Measurements from ENCODE around the gene GRIK4. TPM values are rescaled to one million over a fixed set of nuclear protein-coding genes. Genes with fewer than 3 reads are reported as not detected.

Gene GRIK4
- total RNA-seq, 3 donors from 2014 or later (not counting 1 experiment from before 2014, with no cell fraction given) = 2.2 to 32.3 (median 21.9) TPM

DNA sequence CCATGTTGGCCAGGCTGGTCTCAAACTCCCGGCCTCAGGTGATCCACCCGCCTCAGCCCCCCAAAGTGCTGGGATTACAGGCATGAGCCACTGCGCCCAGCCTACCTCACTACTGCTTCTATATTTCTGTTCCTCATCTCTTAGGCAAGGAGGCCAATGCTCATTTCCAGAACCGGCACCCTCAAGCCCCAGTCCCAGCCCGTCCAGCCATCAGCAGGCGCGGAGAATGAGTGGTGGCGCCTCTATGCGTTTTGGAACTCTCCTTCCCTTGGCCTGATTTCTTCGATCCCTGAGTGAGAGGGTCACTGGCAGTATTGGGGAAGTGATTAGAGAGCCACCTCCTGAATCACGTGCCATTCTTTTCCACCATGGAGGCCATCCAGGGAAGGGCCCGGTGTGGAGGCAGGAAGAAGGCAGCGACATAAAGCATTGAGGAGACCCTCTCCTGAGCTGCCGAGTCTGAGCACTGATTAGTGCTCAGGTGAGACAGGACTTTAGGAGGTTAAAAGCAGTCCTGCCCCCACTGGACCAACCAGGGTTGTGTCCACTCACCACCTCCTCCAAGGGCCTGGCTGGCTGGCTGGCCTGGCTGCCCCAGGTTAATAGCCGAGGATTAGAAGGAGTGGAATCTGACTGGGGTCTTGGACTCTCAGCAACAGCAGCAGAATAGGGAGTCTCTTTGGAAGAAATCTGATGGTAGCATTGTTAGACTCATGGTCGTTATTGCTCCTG, 8.7 kb downstream of the GRIK4 start:
- Mint-ChIP-seq H3K4me1 (peaks cover 0 to 40% of the 10 kb centered on the region in 2 donors), H3K27me3 (ENCODE audit: low read depth in 2 of 2) (peaks cover 3 to 20% of the 10 kb centered on the region in 2 donors), H3K4me3 (no peak overlapping the region), H3K9me3 (no peaks in the 10 kb centered on the region), H3K36me3 (no peaks in the 10 kb centered on the region), H3K27ac (no peak overlapping the region)
- TF ChIP-seq, protein P1, sequence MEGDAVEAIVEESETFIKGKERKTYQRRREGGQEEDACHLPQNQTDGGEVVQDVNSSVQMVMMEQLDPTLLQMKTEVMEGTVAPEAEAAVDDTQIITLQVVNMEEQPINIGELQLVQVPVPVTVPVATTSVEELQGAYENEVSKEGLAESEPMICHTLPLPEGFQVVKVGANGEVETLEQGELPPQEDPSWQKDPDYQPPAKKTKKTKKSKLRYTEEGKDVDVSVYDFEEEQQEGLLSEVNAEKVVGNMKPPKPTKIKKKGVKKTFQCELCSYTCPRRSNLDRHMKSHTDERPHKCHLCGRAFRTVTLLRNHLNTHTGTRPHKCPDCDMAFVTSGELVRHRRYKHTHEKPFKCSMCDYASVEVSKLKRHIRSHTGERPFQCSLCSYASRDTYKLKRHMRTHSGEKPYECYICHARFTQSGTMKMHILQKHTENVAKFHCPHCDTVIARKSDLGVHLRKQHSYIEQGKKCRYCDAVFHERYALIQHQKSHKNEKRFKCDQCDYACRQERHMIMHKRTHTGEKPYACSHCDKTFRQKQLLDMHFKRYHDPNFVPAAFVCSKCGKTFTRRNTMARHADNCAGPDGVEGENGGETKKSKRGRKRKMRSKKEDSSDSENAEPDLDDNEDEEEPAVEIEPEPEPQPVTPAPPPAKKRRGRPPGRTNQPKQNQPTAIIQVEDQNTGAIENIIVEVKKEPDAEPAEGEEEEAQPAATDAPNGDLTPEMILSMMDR (IDR thresholded peaks at IDR 0.05) = no peak
- no peak overlapping the region for H3K4me3 ChIP-seq (ENCODE audit: low read length)
- intact Hi-C loops (cut with micrococcal nuclease) = no loop called here
- no peaks in the 10 kb centered on the region for H3K27me3 ChIP-seq (ENCODE audit: control insufficient read depth, insufficient read depth, low read length)
- DNase-seq (no peak), ATAC-seq (no peak)
- 91% methylated on average over 16 of the region's 16 CpGs for WGBS (ENCODE audit: insufficient coverage)
- no peaks in the 10 kb centered on the region for H3K4me1 ChIP-seq (ENCODE audit: control insufficient read depth, insufficient read depth, low read length)
- no peak overlapping the region for H3K27ac ChIP-seq (ENCODE audit: low read length)
- H3K36me3 ChIP-seq (ENCODE audit: control insufficient read depth, insufficient read depth, low read length) = no peaks in the 10 kb centered on the region
- no peaks in the 10 kb centered on the region for H3K9me3 ChIP-seq (ENCODE audit: control insufficient read depth, insufficient read depth, low read length)

DNA sequence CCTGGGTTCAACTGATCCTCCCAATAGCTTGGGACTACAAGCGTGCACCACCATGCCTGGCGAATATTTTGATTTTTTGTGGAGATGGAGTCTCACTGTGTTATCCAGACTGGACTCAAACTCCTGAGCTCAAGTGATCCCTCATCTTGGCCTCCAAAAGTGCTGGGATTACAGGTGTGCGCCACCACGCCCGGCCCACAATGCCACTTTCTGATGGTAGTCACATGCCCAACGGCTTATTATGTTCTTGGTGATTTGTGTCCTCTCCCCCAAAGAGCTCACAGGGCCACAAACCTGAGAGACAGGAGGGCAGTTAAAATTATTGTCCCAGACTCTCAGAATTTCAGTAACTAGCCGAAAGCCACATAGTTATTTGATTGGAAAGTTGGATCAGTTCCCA, 9.6 kb downstream of the GRIK4 start:
- Histone ChIP-seq H3K27me3 (ENCODE audit: control insufficient read depth, insufficient read depth, low read length) (no peaks in the 10 kb centered on the region), H3K36me3 (ENCODE audit: control insufficient read depth, insufficient read depth, low read length) (no peaks in the 10 kb centered on the region), H3K4me1 (ENCODE audit: control insufficient read depth, insufficient read depth, low read length) (no peaks in the 10 kb centered on the region), H3K4me3 (ENCODE audit: low read length) (no peak overlapping the region), H3K9me3 (ENCODE audit: control insufficient read depth, insufficient read depth, low read length) (no peaks in the 10 kb centered on the region), H3K27ac (ENCODE audit: low read length) (no peak overlapping the region)
- peaks cover 0 to 32% of the 10 kb centered on the region in 2 donors for H3K4me1 Mint-ChIP-seq
- WGBS (ENCODE audit: insufficient coverage) = 92% methylated on average over 7 of the region's 7 CpGs
- H3K27me3 Mint-ChIP-seq (ENCODE audit: low read depth in 2 of 2) = peaks cover 1 to 11% of the 10 kb centered on the region in 2 donors
- DNase-seq = no peak
- TF ChIP-seq, protein P1 (IDR thresholded peaks at IDR 0.05) = no peak
- H3K9me3 Mint-ChIP-seq = no peaks in the 10 kb centered on the region
- intact Hi-C loops (cut with micrococcal nuclease) = no loop called here
- H3K4me3 Mint-ChIP-seq = no peak overlapping the region
- no peaks in the 10 kb centered on the region for H3K36me3 Mint-ChIP-seq
- H3K27ac Mint-ChIP-seq = no peak overlapping the region
- ATAC-seq = no peak

DNA sequence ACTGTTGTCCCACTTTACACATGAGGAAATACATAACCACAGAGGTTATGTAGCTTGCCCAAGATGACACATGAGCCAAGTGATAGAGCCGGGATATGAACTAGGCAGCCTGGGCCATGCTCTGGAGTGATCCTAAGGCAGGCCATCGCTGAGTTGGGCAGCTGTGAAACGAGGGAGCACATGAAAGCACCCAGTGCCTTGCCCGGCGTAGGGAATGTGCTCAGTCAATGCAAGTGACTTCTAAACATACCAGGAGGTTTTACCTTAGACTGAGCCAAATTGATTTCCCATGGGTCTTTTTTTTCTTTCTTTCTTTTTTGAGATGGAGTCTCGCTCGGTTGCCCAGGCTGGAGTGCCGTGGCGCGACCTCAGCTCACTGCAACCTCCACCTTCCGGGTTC, 10.5 kb downstream of the GRIK4 start:
- ATAC-seq = no peak

More for the DNA sequence above, 10.5 kb downstream of the GRIK4 start:
- Mint-ChIP-seq H3K9me3 (no peaks in the 10 kb centered on the region), H3K36me3 (no peaks in the 10 kb centered on the region), H3K27ac (no peak overlapping the region), H3K4me1 (peaks cover 0 to 26% of the 10 kb centered on the region in 2 donors), H3K4me3 (no peak overlapping the region), H3K27me3 (ENCODE audit: low read depth in 2 of 2) (peaks cover 0 to 5% of the 10 kb centered on the region in 2 donors)
- intact Hi-C loops (cut with micrococcal nuclease) = no loop called here
- WGBS (ENCODE audit: insufficient coverage) = 84% methylated on average over 11 of the region's 11 CpGs
- no peaks in the 10 kb centered on the region for H3K36me3 ChIP-seq (ENCODE audit: control insufficient read depth, insufficient read depth, low read length)
- H3K9me3 ChIP-seq (ENCODE audit: control insufficient read depth, insufficient read depth, low read length) = no peaks in the 10 kb centered on the region
- no peaks in the 10 kb centered on the region for H3K27me3 ChIP-seq (ENCODE audit: control insufficient read depth, insufficient read depth, low read length)
- no peaks in the 10 kb centered on the region for H3K4me1 ChIP-seq (ENCODE audit: control insufficient read depth, insufficient read depth, low read length)
- no peak overlapping the region for H3K4me3 ChIP-seq (ENCODE audit: low read length)
- H3K27ac ChIP-seq (ENCODE audit: low read length) = no peak overlapping the region
- TF ChIP-seq, protein P1 (IDR thresholded peaks at IDR 0.05) = no peak
- no peak for DNase-seq

Measured in natural killer cell (primary cell).